ENCODE data around the gene RMND5A.

Gene RMND5A

DNA sequence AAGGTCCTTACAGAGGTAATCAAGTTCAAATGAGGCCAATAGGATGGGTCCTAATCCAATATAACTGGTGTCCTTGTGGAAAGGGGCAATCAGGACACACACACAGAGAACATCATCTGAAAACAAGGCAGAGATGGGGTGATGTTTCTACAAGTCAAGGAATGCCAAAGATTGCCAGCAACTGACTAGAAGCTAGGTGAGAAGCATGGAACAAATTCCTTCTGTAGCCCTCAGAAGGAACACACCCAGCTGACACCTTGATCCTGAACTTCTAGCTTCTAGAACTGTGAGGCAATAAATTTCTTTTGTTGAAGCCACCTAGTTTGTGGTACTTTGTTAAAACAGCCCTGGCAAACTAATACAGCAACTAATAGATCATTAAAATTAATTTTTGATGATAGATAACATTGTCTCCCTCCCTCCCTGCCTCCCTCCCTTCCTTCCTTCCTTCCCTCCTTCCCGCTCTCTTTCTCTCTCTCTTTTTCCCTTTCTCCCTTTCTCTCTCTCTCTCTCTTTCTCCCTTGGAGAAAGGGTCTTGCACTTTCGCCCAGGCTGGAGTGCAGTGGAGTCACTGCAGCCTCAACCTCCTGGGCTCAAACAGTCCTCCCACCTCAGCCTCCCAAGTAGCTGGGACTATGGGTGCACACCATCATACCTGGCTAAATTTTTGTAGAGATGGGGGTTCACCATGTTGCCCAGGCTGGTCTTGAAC lies 80.9 kb downstream of the RMND5A start:
- no peak for DNase-seq

DNA sequence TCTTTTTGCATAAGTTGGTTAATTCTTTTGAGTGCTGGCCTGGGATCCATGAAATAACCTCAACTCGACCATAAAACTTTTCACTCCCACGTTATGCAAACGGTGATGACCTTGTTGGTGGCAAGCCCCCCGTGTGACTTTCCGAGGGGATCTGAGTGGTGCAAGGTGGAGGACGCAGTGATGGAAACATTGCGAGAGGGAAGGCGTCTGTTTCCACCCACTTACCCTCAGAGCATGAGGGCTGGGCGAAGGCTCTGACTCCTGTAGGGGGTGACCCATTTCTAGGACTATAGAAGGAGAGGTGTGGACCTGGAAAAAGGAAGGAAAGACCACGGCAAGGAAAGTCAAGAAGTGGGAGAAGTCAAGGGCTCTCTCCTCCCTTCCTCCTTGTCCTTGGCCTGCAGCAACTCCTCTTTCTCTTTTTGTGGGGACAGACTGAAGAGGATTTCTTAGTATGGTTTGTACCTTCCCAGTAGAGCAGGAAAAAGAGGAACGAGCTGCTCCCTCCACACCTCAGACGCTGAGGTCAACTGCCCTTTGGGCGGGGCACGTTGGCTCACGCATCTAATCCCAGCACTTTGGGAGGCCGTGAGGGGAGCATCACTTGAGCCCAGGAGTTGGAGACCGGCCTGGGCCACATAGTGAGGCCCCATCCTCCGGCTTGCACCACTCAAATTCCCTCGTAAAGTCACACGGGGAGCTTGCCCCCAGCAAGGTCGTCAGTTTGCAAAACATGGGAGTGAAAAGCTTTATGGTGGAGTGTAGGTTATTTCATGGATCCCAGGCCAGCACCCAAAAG lies 86.2 kb downstream of the RMND5A start:
- DNase-seq, result no peak

DNA sequence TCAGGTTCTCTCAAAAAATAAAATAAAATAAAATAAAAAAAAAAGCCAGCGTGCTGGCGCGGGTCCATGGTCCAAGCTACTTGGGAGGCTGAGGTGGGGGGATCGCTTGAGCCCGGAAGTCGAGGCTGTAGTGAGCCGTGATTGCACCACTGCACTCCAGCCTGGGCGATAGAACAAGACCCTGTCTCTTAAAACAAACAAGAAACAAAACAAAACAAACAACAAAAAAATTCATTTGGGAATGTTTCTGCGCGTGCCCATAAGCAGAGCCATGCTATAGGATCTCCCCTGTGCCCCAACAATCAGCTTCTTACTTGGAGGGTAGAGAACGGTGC lies 87.0 kb downstream of the RMND5A start:
- DNase-seq, result no peak

- DNase-seq, result peak; percentile 76
These were observed 87.6 kb downstream of the RMND5A start for GRCh38 chr2:86807468-86808275.

GRCh38 chr2:86808315-86809161 lies 88.4 kb downstream of the RMND5A start:
- peak; percentile 87 for DNase-seq

GRCh38 chr2:86809481-86810121 lies 89.5 kb downstream of the RMND5A start:
- DNase-seq, result no peak

- no peak for DNase-seq
These were observed 95.5 kb downstream of the RMND5A start for GRCh38 chr2:86815611-86816010.

DNA sequence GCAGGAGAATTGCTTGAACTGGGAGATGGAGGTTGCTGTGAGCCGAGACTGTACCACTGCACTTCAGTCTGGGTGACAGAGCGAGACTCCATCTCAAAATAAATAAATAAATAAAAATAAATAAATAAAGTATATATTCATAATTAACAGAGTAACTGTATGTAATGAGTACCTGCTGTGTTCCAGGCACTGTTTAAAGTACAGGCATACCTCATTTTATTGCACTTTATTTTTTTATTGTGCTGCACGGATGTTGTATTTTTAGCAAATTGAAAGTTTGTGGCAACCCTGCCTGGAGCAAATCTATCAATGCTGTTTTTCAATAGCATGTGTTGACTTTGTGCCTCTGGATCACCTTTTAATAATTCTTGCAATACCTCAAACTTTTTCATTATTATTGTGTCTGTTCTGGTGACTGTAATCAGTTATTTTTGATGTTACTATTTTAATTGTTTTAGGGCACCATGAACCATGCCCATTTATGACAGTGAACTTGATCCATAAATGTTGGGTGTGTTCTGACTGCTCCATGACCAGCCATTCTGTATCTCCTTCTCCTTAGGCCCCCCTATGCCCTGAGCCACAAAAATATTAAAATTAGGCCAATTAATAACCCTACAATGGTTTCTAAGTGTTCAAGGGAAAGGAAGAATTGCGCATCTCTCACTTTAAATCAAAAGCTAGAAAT lies 98.2 kb downstream of the RMND5A start:
- DNase-seq, result no peak

DNA sequence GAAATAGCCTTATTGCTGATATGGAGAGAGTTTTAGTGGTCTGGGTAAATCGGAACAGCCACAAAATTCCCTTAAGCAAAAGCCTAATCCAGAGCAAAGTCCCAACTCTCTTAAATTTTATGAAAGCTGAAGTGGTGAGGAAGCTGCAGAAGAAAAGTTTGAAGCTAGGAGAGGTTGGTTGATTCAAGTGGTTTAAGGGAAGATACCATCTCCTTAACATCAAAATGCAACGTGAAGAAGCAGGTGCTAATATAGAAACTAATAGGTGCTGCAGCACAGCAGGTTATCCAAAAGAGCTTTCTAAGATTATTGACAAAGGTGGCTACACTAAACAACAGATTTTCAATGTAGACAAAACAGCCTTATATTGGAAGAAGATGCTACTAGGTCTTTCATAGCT lies 98.9 kb downstream of the RMND5A start:
- DNase-seq, result no peak

GRCh38 chr2:86821306-86821705 lies 101.2 kb downstream of the RMND5A start:
- DNase-seq, result no peak

DNA sequence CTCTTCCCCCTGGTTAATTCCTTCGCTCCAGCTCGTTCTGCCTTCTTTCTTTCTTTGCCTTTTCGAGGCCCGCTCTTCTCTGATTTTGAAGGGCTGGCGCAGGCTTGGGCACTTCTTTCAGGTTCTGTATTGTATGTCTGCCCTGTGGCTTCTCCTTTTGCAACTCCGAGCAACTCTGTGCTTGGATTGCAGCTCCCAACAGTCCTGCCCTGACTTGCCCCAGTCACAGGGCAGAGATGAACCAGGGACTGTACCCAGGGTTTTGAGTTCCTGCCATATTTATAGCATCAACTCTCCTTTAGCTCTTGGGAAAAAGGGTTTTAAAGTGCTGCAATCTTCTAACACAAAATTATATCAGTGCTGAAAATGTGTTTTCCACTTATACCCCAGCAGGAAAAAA lies 101.8 kb downstream of the RMND5A start:
- DNase-seq, result no peak

- no peak for DNase-seq
These were observed 102.7 kb downstream of the RMND5A start for GRCh38 chr2:86822668-86823345.

DNA sequence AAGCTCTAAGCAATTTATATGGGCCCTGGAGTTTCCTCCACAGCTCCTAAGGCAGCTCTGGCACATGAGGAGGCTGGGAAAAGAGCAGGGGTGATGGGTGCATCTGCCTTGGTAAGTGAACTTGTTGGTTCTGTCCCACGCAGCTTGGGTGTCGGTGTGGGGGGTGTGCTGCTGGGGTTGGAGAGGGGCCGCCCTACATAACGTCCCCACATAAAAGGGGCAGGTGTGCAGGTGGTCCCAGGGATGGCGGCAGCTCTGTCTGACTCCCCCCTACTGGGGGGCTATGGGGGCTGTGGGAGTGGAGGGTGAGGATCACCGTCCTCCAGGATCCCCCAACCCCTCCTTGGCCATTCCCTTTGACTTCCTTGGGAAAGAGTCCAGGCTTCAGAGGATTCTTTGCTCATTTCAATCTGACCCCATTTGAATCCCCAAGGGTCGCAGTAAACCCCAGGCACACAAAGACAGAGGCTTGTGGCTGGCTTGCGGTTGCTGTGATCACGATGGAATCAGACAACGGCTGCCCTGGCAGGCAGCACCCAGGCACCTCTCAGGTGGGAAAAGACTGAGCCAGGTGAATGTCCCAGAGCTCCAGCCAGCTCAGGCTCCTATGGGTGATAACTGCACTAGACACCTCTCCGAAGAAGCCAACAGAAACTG lies 105.1 kb downstream of the RMND5A start:
- DNase-seq, result no peak

DNA sequence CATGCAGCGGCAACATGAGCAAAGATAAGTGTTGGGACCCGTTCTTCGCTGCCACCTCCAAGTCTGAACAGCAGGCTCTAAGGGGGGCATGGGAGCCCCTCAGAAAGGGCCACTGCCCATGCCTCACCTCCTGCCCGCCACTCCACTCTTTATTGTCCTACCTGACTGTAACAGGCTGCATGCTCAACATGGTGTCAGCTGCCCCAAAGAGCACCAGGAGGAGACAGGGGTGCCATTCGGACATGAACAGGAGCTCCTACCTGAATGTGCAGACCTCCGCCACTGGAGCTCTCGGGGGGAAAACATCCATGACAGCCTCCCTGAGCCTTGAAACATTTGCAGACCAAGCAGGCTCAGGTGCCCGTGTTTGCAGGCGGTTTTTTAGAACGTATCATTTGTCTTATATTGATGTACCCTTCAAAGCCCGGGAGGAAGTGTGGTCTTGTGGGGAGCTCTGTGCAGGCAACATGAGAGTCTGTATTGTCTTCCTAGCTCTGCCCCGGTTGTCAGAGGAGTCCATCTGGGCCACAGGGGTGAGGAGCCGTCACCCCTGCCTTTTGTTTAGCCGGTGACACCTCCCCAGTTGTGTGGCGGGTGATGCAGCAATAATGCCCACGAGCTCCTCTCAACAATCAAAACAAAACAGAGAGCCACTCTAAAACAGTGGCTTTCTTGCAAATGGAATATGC lies 105.7 kb downstream of the RMND5A start:
- no peak for DNase-seq

DNA sequence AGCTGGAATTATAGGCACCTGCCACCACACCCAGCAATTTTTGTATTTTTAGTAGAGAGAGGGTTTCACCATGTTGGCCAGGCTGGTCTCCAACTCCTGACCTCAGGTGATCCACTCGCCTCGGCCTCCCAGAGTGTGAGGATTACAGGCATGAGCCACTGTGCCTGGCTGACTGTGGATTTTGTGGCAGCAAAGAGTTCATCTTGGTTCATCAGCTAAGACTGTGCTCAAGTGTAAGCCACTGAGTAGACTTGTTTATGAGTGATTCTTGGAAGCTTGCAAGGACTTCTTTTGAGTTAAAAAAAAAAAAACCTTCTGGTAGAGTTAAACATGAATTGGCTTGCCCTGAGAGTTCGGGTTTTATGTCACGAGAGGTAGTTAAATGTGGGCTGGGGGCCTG lies 106.9 kb downstream of the RMND5A start:
- no peak for DNase-seq

Data from NCI-H526 treated with DMSO at 0.1 percent for 48 hours (cell line).